ENCODE results near the gene ACTA2.

GRCh38 chr10:88938938-88939337 lies 13.6 kb downstream of the ACTA2 start:
- TF ChIP-seq CTCF (IDR thresholded peaks at IDR 0.05), result no peak
- no peak for TF ChIP-seq POLR2A (IDR thresholded peaks at IDR 0.05)
